GM23338 (cell line): ENCODE data around the gene COLQ. TPM values are rescaled to one million over a fixed set of nuclear protein-coding genes. Genes with fewer than 3 reads are reported as not detected.

Experiments
- ATAC-seq: fragments of 200-7000 bp; cut with Tn5 transposase; 3 replicates; pipeline ENCODE4 v1.9.1; 2020
- DNase-seq: peaks from one replicate; pipeline ENCODE4 v3.0.0-alpha.2; 2015; ENCODE audit warnings: low spot score
- H2AFZ ChIP-seq: fragments of 200-600 bp; sonication (generic); 2 replicates; pipeline ENCODE4 v1.8.0; 2016; ENCODE audit warnings: antibody characterized with exemption, mild to moderate bottlenecking, moderate library complexity
- H3F3A ChIP-seq: fragments of 200-600 bp; sonication (generic); replicated peaks from 2 replicates; pipeline ENCODE4 v1.8.0; 2017; ENCODE audit warnings: antibody characterized with exemption, mixed run types, low read depth
- H3K27ac ChIP-seq: fragments of 200-600 bp; sonication (generic); 2 replicates; pipeline ENCODE4 v1.6.1; 2016; ENCODE audit warnings: low read depth
- H3K27me3 ChIP-seq: fragments of 200-600 bp; sonication (generic); 2 replicates; pipeline ENCODE4 v1.8.0; 2016; ENCODE audit warnings: mild to moderate bottlenecking, mixed run types, moderate library complexity; ENCODE audit not compliant: insufficient read depth
- H3K36me3 ChIP-seq: fragments of 200-600 bp; sonication (generic); 2 replicates; pipeline ENCODE4 v1.8.0; 2016; ENCODE audit warnings: mild to moderate bottlenecking; ENCODE audit not compliant: insufficient read depth
- H3K4me1 ChIP-seq: fragments of 200-600 bp; sonication (generic); 2 replicates; pipeline ENCODE4 v1.8.0; 2016; ENCODE audit warnings: mild to moderate bottlenecking, moderate library complexity; ENCODE audit not compliant: insufficient read depth
- H3K4me2 ChIP-seq: fragments of 200-600 bp; sonication (generic); 2 replicates; pipeline ENCODE4 v1.7.1; 2017; ENCODE audit warnings: mixed run types
- H3K4me3 ChIP-seq: fragments of 200-600 bp; sonication (generic); 2 replicates; pipeline ENCODE4 v1.6.1; 2016; ENCODE audit warnings: mixed run types
- H3K79me2 ChIP-seq: fragments of 200-600 bp; sonication (generic); replicated peaks from 2 replicates; pipeline ENCODE4 v1.8.0; 2017; ENCODE audit warnings: mild to moderate bottlenecking; ENCODE audit not compliant: insufficient read depth
- H3K9me2 ChIP-seq: fragments of 200-600 bp; sonication (generic); 2 replicates; pipeline ENCODE4 v1.8.0; 2017; ENCODE audit not compliant: insufficient read depth
- H4K20me1 ChIP-seq: fragments of 200-600 bp; sonication (generic); replicated peaks from 2 replicates; pipeline ENCODE4 v1.8.0; 2017; ENCODE audit warnings: mild to moderate bottlenecking; ENCODE audit not compliant: insufficient read depth
- H3K27ac Mint-ChIP-seq: 2 replicates; pipeline ENCODE4 v1.8.0; 2020; ENCODE audit warnings: inconsistent platforms, mild to moderate bottlenecking, moderate library complexity, mixed read lengths
- H3K27me3 Mint-ChIP-seq: 3 replicates; pipeline ENCODE4 v1.8.0; 2022; ENCODE audit warnings: low read depth, mild to moderate bottlenecking, moderate library complexity, mixed read lengths, inconsistent platforms; ENCODE audit not compliant: insufficient read depth, poor library complexity
- H3K36me3 Mint-ChIP-seq: 3 replicates; pipeline ENCODE4 v1.8.0; 2021; ENCODE audit warnings: low read depth, mild to moderate bottlenecking, inconsistent platforms, moderate library complexity, mixed read lengths
- H3K4me1 Mint-ChIP-seq: 3 replicates; pipeline ENCODE4 v1.8.0; 2020; ENCODE audit warnings: mild to moderate bottlenecking, inconsistent platforms, mixed read lengths
- H3K4me3 Mint-ChIP-seq: 3 replicates; pipeline ENCODE4 v1.8.0; 2021; ENCODE audit warnings: moderate library complexity, mild to moderate bottlenecking, inconsistent platforms, mixed read lengths
- H3K9me3 Mint-ChIP-seq: 3 replicates; pipeline ENCODE4 v1.8.0; 2020; ENCODE audit warnings: moderate library complexity, mild to moderate bottlenecking, inconsistent platforms, mixed read lengths
- CREB1 ChIP-seq: fragments of 250-450 bp; sonication (Bioruptor Pico); IDR thresholded peaks from 2 replicates; pipeline ENCODE4 v1.5.0; 2020; ENCODE audit warnings: low read depth, mild to moderate bottlenecking, moderate library complexity
- EZH2 ChIP-seq: fragments of 200-600 bp; sonication (generic); IDR thresholded peaks from one replicate; pipeline ENCODE4 v1.8.0; 2017; ENCODE audit warnings: antibody characterized with exemption, mild to moderate bottlenecking, low read depth; ENCODE audit not compliant: unreplicated experiment
- EZH2phosphoT487 ChIP-seq: fragments of 200-600 bp; sonication (generic); IDR thresholded peaks from one replicate; pipeline ENCODE4 v1.8.1; 2018; ENCODE audit warnings: antibody characterized with exemption; ENCODE audit not compliant: unreplicated experiment
- JUNB ChIP-seq: IDR thresholded peaks from one replicate; pipeline ENCODE4 v1.6.1; 2016; ENCODE audit warnings: antibody characterized with exemption; ENCODE audit not compliant: unreplicated experiment
- NANOG ChIP-seq: IDR thresholded peaks from 2 replicates; pipeline ENCODE4 v1.6.1; 2016; ENCODE audit warnings: antibody characterized with exemption, borderline replicate concordance
- POLR2AphosphoS5 ChIP-seq: IDR thresholded peaks from 2 replicates; pipeline ENCODE4 v1.6.1; 2016; ENCODE audit warnings: antibody characterized with exemption, low read depth
- STAT1 ChIP-seq: IDR thresholded peaks from one replicate; pipeline ENCODE4 v1.6.1; 2016; ENCODE audit warnings: antibody characterized with exemption; ENCODE audit not compliant: unreplicated experiment
- ZNF114 ChIP-seq: fragments of 250-450 bp; sonication (Bioruptor Pico); IDR thresholded peaks from 2 replicates; pipeline ENCODE4 v1.5.0; 2020; ENCODE audit warnings: mild to moderate bottlenecking, moderate library complexity
- ZNF331 ChIP-seq: fragments of 250-450 bp; sonication (Bioruptor Pico); IDR thresholded peaks from 2 replicates; pipeline ENCODE4 v1.5.0; 2020; ENCODE audit warnings: low read depth, mild to moderate bottlenecking, moderate library complexity
- polyA plus RNA-seq: library from polyadenylated mRNA; unstranded; fragments of >200 nt; fragmentation: Nextera tagmentation; extraction: Ambion mirVana; gene quantifications from 2 replicates; pipeline ENCODE4 v1.2.1, GENCODE V29; 2016
- total RNA-seq: library from RNA; depleted of rRNA; stranded (reverse); fragments of >200 nt; shearing (Covaris generic); gene quantifications from 2 replicates; pipeline ENCODE4 v1.2.3, GENCODE V29; 2014
- TF ChIP-seq, protein P1 (sequence below): IDR thresholded peaks from one replicate; pipeline ENCODE4 v1.6.1; 2018; ENCODE audit warnings: antibody characterized with exemption; ENCODE audit not compliant: unreplicated experiment
- TF ChIP-seq, protein P2 (sequence below), 2 experiments: fragments of 200-600 bp in 1 of 2; sonication (generic) in 1 of 2; conservative IDR thresholded peaks; 2 replicates each; pipeline versions ENCODE4 v1.5.1 to v1.6.1; 2016 to 2017; ENCODE audit warnings: antibody characterized with exemption in 2 of 2, low read depth in 2 of 2, mild to moderate bottlenecking in 2 of 2, moderate library complexity in 1 of 2
- TF ChIP-seq, protein P3 (sequence below): fragments of 250-450 bp; sonication (Bioruptor Pico); IDR thresholded peaks from 2 replicates; pipeline ENCODE4 v1.5.0; 2020; ENCODE audit warnings: mild to moderate bottlenecking, moderate library complexity
- TF ChIP-seq, protein P4 (sequence below): IDR thresholded peaks from 2 replicates; pipeline ENCODE4 v1.6.1; 2016; ENCODE audit warnings: antibody characterized with exemption

COLQ gene
- total and polyA plus RNA-seq, 2 experiments from 2014 or later: 0.78 to 2.0 TPM

DNA sequence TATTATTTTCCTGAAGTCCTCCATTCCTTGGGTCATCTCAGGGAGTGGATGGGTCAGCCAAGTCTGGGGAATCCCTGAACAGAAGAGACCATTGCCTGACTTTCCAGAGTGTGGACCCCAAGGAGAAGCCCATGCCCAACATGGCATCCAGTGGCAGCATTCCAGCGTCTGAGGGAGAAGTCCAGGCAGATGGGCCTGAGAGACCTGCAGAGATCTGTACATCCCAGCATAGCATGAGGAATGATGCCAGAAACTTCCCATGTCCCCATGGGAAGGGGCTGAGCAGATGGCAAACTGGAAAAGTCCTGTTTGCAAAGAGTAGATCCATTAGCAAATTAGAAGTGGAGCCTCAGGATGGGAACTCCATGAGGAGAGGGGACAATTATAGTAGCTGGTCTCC is 17.6 kb upstream of the COLQ start:
- H3K4me3 Mint-ChIP-seq: no peak overlapping the region
- H3K9me3 Mint-ChIP-seq: no peaks in the 10 kb centered on the region
- H3K27ac Mint-ChIP-seq: no peak overlapping the region

More for the DNA sequence above, 17.6 kb upstream of the COLQ start:
- Mint-ChIP-seq H3K27me3 (no peaks in the 10 kb centered on the region), H3K4me1 (no peaks in the 10 kb centered on the region), H3K36me3 (no peaks in the 10 kb centered on the region)
- no peaks in the 10 kb centered on the region for H3K36me3 ChIP-seq
- H3K4me1 ChIP-seq: no peaks in the 10 kb centered on the region
- ATAC-seq: no peak
- TF ChIP-seq STAT1 (no peak), ZNF114 (CRISPR knock-in tag) (no peak), CREB1 (no peak), EZH2 (no peak), EZH2phosphoT487 (no peak), NANOG (no peak), JUNB (no peak), POLR2AphosphoS5 (no peak), ZNF331 (CRISPR knock-in tag) (no peak)
- TF ChIP-seq, protein P1, sequence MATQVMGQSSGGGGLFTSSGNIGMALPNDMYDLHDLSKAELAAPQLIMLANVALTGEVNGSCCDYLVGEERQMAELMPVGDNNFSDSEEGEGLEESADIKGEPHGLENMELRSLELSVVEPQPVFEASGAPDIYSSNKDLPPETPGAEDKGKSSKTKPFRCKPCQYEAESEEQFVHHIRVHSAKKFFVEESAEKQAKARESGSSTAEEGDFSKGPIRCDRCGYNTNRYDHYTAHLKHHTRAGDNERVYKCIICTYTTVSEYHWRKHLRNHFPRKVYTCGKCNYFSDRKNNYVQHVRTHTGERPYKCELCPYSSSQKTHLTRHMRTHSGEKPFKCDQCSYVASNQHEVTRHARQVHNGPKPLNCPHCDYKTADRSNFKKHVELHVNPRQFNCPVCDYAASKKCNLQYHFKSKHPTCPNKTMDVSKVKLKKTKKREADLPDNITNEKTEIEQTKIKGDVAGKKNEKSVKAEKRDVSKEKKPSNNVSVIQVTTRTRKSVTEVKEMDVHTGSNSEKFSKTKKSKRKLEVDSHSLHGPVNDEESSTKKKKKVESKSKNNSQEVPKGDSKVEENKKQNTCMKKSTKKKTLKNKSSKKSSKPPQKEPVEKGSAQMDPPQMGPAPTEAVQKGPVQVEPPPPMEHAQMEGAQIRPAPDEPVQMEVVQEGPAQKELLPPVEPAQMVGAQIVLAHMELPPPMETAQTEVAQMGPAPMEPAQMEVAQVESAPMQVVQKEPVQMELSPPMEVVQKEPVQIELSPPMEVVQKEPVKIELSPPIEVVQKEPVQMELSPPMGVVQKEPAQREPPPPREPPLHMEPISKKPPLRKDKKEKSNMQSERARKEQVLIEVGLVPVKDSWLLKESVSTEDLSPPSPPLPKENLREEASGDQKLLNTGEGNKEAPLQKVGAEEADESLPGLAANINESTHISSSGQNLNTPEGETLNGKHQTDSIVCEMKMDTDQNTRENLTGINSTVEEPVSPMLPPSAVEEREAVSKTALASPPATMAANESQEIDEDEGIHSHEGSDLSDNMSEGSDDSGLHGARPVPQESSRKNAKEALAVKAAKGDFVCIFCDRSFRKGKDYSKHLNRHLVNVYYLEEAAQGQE: no peak
- TF ChIP-seq, protein P2, sequence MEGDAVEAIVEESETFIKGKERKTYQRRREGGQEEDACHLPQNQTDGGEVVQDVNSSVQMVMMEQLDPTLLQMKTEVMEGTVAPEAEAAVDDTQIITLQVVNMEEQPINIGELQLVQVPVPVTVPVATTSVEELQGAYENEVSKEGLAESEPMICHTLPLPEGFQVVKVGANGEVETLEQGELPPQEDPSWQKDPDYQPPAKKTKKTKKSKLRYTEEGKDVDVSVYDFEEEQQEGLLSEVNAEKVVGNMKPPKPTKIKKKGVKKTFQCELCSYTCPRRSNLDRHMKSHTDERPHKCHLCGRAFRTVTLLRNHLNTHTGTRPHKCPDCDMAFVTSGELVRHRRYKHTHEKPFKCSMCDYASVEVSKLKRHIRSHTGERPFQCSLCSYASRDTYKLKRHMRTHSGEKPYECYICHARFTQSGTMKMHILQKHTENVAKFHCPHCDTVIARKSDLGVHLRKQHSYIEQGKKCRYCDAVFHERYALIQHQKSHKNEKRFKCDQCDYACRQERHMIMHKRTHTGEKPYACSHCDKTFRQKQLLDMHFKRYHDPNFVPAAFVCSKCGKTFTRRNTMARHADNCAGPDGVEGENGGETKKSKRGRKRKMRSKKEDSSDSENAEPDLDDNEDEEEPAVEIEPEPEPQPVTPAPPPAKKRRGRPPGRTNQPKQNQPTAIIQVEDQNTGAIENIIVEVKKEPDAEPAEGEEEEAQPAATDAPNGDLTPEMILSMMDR (conservative IDR thresholded peaks at IDR 0.05; ENCODE audit: low read depth in 2 of 2): no peak
- TF ChIP-seq, protein P3, sequence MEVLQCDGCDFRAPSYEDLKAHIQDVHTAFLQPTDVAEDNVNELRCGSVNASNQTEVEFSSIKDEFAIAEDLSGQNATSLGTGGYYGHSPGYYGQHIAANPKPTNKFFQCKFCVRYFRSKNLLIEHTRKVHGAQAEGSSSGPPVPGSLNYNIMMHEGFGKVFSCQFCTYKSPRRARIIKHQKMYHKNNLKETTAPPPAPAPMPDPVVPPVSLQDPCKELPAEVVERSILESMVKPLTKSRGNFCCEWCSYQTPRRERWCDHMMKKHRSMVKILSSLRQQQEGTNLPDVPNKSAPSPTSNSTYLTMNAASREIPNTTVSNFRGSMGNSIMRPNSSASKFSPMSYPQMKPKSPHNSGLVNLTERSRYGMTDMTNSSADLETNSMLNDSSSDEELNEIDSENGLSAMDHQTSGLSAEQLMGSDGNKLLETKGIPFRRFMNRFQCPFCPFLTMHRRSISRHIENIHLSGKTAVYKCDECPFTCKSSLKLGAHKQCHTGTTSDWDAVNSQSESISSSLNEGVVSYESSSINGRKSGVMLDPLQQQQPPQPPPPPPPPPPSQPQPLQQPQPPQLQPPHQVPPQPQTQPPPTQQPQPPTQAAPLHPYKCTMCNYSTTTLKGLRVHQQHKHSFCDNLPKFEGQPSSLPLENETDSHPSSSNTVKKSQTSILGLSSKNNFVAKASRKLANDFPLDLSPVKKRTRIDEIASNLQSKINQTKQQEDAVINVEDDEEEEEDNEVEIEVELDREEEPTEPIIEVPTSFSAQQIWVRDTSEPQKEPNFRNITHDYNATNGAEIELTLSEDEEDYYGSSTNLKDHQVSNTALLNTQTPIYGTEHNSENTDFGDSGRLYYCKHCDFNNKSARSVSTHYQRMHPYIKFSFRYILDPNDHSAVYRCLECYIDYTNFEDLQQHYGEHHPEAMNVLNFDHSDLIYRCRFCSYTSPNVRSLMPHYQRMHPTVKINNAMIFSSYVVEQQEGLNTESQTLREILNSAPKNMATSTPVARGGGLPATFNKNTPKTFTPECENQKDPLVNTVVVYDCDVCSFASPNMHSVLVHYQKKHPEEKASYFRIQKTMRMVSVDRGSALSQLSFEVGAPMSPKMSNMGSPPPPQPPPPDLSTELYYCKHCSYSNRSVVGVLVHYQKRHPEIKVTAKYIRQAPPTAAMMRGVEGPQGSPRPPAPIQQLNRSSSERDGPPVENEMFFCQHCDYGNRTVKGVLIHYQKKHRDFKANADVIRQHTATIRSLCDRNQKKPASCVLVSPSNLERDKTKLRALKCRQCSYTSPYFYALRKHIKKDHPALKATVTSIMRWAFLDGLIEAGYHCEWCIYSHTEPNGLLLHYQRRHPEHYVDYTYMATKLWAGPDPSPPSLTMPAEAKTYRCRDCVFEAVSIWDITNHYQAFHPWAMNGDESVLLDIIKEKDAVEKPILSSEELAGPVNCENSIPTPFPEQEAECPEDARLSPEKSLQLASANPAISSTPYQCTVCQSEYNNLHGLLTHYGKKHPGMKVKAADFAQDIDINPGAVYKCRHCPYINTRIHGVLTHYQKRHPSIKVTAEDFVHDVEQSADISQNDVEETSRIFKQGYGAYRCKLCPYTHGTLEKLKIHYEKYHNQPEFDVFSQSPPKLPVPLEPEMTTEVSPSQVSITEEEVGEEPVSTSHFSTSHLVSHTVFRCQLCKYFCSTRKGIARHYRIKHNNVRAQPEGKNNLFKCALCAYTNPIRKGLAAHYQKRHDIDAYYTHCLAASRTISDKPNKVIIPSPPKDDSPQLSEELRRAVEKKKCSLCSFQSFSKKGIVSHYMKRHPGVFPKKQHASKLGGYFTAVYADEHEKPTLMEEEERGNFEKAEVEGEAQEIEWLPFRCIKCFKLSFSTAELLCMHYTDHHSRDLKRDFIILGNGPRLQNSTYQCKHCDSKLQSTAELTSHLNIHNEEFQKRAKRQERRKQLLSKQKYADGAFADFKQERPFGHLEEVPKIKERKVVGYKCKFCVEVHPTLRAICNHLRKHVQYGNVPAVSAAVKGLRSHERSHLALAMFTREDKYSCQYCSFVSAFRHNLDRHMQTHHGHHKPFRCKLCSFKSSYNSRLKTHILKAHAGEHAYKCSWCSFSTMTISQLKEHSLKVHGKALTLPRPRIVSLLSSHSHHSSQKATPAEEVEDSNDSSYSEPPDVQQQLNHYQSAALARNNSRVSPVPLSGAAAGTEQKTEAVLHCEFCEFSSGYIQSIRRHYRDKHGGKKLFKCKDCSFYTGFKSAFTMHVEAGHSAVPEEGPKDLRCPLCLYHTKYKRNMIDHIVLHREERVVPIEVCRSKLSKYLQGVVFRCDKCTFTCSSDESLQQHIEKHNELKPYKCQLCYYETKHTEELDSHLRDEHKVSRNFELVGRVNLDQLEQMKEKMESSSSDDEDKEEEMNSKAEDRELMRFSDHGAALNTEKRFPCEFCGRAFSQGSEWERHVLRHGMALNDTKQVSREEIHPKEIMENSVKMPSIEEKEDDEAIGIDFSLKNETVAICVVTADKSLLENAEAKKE (CRISPR knock-in tag): no peak
- TF ChIP-seq, protein P4, sequence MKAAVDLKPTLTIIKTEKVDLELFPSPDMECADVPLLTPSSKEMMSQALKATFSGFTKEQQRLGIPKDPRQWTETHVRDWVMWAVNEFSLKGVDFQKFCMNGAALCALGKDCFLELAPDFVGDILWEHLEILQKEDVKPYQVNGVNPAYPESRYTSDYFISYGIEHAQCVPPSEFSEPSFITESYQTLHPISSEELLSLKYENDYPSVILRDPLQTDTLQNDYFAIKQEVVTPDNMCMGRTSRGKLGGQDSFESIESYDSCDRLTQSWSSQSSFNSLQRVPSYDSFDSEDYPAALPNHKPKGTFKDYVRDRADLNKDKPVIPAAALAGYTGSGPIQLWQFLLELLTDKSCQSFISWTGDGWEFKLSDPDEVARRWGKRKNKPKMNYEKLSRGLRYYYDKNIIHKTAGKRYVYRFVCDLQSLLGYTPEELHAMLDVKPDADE: no peak
- H3K27ac ChIP-seq: no peak overlapping the region
- no peaks in the 10 kb centered on the region for H3K79me2 ChIP-seq
- no peak overlapping the region for H3K4me3 ChIP-seq
- no peak overlapping the region for H2AFZ ChIP-seq
- H3K4me2 ChIP-seq: no peak overlapping the region
- no peaks in the 10 kb centered on the region for H3K9me2 ChIP-seq
- H3F3A ChIP-seq: no peaks in the 10 kb centered on the region
- no peaks in the 10 kb centered on the region; the same call in 1 of the 2 replicates for H4K20me1 ChIP-seq
- no peak for DNase-seq
- no peaks in the 10 kb centered on the region for H3K27me3 ChIP-seq
